HG03159 (cell line): Measurements from ENCODE around the gene ICA1.
"Not testable (repeated sequence)": the region's sequence is repeated elsewhere in the genome, so short reads cannot be mapped to it uniquely, and the experiment has no call there.

Experiments used
- ATAC-seq: cut with Tn5 transposase; IDR thresholded peaks from one replicate; pipeline ENCODE4 v1.9.1; 2021; ENCODE audit warnings: mild to moderate bottlenecking, moderate library complexity; ENCODE audit not compliant: unreplicated experiment

ICA1 gene

GRCh38 chr7:8261711-8262695 is at the start of gene ICA1:
ICA1 (minus strand) TSS chr7:8262167; CDS start chr7:8235926, 26,241 bp downstream.
- peak; percentile 62 for ATAC-seq

GRCh38 chr7:8310876-8311275 is 48.9 kb upstream of the ICA1 start:
- no peak for ATAC-seq

DNA sequence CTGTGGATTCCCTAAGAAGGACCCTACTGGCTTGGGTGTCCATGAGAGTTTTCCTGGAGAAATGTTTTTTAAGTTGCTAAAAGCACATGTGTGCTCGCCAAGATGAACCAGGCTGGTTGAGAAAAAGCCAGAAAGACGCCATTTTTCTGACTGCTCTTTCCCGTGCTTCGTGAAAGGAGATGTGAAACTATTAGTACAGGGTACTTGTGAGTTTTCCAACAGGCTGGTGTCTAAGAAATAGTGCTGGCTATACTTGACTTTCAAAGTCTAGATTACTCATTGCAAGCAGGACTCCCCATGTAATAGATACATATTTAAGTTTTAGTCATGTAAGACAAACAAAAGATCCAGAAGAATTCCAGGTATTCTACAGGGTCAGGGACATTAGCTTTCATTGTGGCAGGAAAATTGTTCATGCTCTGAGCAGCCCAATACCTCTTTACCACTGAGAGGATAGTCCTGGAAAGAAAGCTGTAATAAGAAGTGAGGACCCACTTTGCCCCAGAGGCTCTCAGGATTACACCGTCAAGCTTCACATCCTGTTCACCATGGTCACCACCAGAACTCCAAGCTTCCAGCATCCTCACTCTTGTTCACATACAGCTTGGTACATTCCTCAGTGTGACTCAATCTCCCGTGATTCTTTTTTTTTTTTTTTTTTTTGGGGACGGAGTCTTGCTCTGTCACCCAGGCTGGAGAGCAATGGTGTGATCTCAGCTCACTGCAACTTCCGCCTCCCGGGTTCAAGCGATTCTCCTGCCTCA is 43.8 kb upstream of the ICA1 start:
- ATAC-seq: no peak

DNA sequence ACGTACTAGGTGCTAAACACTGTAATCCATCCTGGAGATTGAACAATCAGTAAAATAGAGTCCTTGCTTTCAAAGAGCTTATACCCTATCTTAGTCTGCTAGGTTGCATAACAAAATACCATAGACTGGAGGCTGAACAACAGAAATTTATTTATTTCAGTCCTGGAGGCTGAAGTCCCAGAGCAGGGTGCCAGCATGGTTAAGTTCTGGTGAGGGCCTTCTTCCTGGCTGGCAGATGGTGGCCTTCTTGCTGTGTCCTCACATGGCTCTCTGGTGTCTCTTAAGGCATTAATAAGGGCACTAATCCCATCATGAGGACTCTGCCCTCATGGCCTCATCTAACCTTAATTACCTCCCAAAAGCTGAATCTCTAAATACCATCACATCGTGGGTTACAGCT is 43.1 kb upstream of the ICA1 start:
- no peak for ATAC-seq

DNA sequence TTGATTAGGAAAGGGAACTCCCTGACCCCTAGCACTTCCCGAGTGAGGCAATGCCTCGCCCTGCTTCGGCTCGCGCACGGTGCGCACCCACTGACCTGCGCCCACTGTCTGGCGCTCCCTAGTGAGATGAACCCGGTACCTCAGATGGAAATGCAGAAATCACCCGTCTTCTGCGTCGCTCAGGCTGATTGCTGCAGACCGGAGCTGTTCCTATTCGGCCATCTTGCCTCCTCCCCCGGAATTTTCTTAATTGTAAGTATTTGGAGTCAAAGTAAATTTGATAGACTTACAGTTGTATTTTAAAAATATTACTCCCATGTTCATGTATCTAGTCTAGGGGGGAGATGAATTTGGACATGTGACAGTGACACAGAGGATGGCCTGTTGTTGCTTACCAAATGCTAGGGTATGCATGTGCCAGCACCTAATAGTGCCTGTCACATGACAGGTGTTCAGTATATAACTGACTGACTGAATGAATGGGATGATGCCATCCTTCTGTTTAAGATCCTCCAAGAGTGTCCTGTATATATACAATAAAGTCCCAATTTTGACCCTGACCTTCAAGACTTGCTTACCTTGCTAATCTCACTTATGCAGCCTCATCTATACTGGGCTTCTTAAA is 42.0 kb upstream of the ICA1 start:
- no peak for ATAC-seq

- ATAC-seq: not testable (repeated sequence)
These were observed 35.1 kb upstream of the ICA1 start for GRCh38 chr7:8297023-8297422.

- no peak for ATAC-seq
These were observed 34.3 kb upstream of the ICA1 start for GRCh38 chr7:8296362-8296659.

GRCh38 chr7:8295638-8296361 is 33.8 kb upstream of the ICA1 start:
- ATAC-seq: peak; percentile 97

GRCh38 chr7:8291397-8292141 is 29.6 kb upstream of the ICA1 start:
- no peak for ATAC-seq

DNA sequence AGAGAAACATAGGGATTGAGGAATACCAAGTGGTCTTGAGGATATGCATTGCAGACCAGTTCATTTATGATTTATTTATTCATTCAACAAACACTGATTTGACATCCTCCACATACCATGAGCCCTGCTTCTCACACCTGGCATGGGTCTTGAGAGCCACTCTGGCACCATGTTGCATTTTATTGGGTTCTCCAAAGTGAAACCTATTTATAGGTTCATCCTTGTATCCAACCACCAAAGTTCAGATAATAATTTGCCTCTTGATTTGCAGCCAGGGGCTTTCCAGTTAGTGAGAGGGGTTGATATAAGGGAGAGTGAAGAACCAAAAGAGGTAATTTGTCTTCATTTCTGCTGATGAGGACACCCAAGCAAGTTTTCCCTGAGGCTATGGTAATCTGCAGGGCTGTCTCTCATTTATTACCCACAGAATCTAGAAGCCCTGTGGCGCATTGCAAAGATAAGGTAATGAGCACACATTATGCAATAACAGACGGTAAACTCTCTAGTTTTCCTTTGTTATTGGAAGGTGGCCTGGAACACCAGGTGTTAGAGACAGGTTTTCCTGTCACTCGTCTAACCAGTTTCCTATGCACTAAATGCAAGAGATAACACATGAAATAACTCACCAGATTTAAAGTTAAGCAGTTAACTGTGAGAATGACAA is 28.8 kb upstream of the ICA1 start:
- no peak for ATAC-seq

DNA sequence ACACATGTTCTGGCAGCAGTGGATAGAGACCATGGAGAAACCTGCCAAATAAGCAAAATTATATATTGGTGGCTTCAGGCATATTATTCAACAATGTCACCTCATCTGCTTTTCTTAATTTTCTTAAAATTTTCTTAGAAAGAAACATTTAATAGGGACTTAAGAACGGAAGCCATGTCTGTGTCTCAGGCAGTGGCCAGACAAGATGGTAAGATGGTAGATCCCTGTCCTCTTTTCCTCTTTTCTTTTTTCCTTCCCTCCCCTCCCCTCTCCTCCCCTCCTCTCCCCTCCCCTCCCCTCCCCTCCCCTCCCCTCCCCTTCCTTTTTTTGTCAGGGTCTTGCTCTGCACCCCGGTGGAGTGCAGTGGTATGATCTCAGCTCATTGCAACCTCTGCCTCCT is 24.2 kb upstream of the ICA1 start:
- no peak for ATAC-seq

- no peak for ATAC-seq
These were observed 23.2 kb upstream of the ICA1 start for GRCh38 chr7:8285155-8285554.

DNA sequence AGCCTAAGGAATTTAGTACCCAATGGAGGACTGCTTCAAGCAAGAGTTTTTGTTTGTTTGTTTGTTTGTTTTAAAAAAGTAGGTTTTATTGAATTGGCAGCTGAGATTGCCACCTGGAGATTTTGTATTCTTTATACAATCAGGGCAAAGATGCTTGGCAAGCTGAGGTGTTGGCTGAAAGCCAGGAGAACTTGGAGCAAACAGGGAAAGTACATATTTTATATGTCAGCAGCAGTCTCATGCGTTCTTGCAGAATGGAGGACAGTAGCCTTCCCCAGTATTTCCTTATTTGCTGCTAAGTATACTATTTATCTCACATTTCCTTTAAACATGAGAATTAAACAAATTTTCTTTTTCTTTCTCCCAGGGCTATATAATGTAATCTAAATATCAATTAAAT is 22.6 kb upstream of the ICA1 start:
- ATAC-seq: no peak

- no peak for ATAC-seq
These were observed 22.0 kb upstream of the ICA1 start for GRCh38 chr7:8283968-8284367.

GRCh38 chr7:8282871-8283270 is 20.9 kb upstream of the ICA1 start:
- ATAC-seq: no peak

DNA sequence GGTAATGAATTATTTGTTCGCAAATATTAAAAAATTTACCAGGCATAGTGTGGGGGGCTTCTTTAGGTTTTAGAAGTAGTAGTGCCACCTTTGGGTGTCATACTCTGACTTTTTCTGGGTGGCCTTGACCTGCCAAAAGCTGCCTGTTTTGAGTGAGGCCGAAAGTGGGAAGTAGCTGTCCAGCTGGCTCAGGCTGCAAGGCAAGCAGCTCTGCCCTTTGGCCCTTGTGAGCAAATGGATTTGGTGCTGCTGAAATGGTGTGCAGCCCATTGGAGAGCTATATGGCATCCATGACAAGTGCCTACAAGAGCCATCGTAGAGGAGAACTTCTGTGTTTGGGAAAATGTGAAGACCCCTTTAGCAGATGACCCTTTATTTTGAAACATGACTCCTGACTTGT is 20.2 kb upstream of the ICA1 start:
- no peak for ATAC-seq

DNA sequence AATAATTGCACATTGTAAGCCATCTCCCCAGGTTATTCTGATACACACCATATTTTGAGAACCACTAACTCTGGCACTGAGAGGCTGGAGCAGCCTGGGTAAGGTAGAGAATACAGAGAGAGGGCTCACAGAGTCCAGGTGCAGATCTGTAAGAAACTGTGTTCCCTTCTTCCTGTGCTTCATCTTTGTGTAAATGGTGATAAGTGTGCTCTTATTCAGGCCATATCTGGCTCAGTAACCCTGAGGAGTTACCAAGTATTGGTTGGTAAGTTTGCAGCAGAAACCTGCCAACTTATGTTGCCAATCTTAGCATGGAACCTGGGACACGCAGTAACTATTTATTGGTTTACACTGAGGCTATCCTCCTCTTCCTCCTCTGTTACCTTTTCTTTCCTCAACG is 16.2 kb upstream of the ICA1 start:
- no peak for ATAC-seq

DNA sequence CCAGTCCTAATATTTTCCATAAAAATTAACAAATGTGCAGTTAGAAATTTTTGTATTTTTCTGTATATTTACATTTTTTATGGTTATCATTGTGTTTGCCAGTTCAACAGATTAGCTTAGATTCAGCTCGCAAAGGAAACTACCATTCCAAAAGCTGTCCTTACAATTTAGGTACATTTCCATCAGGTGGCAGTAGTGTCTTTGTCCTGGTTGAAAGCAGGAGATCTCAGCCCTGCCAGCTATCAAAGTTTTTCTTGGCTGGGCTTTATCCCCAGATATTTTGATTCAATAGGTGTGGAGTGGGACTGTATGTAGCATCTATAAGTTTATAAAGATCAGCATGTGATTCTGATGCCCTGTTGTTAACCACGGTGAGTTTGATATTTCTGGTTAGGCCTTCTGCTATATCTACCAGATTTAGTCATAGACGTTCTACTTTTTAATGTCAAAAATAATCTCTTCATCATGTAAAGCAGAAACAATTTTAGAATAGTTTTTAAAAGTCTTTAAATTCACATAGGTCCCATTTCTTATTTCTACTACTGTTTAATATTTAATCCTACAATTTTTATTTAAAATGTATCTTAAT is 15.5 kb upstream of the ICA1 start:
- no peak for ATAC-seq

- no peak for ATAC-seq
These were observed 12.6 kb upstream of the ICA1 start for GRCh38 chr7:8274589-8274988.
